Measurements from ENCODE around the gene C10orf95.

The C10orf95 gene

DNA sequence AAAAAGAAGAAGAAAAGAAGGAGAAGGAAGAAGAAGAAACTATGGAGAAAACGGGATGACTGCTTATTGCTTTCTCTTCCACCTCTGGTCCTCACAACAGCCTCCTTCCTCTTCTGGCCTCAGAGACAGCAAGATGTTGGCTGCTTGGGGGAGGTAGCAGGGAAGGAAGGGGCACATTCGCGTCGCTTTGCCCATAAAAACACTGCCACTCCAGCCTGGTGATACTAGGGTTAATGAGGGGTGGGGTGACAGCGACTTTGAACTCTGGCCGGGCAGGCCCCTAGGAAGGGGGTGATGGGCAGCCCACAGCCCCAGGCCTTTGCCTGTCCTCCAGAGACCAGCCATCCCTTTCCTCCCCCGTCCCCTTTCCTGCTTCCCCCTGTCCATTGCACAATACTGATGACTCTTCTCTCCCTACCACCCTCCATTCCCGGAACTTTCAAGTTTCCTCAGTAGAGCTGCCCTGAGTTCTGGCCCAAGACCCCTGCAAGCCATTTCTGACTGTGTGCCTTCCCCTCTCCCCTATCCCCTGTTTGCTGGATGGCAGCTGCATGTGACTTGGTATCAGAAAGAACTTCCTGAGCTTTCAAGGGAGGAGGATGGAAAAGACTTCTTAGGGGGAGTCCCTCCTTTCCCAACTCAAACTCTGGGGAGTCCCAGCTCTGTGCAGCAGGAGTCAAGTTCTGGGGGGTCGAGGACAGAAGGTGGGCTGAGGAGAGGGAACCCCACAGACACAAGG, 16.8 kb downstream of the C10orf95 start:
- peak; percentile 80 for DNase-seq (ENCODE audit: low spot score)

DNA sequence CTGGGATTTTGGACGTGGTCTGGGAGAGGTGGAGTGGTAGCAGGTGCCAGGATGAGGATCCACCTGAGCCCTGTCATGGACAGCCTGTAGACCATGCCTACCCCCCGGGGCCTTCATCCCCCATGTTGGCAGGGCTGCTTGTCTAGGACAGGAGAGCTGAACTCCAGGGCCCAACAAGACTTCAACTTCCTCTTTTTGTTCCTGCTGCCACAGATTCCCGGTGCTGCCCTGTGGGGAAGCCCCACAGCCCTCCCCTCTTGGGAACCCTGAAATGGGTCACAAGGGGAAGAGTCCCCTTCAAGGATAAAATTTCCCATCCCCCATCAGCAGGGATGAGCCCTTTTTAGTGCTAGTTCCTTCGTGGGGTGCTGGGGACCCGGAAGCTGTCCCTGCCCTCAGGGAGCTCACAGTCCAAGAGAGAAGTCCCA, 17.7 kb downstream of the C10orf95 start:
- no peak for DNase-seq (ENCODE audit: low spot score)

DNA sequence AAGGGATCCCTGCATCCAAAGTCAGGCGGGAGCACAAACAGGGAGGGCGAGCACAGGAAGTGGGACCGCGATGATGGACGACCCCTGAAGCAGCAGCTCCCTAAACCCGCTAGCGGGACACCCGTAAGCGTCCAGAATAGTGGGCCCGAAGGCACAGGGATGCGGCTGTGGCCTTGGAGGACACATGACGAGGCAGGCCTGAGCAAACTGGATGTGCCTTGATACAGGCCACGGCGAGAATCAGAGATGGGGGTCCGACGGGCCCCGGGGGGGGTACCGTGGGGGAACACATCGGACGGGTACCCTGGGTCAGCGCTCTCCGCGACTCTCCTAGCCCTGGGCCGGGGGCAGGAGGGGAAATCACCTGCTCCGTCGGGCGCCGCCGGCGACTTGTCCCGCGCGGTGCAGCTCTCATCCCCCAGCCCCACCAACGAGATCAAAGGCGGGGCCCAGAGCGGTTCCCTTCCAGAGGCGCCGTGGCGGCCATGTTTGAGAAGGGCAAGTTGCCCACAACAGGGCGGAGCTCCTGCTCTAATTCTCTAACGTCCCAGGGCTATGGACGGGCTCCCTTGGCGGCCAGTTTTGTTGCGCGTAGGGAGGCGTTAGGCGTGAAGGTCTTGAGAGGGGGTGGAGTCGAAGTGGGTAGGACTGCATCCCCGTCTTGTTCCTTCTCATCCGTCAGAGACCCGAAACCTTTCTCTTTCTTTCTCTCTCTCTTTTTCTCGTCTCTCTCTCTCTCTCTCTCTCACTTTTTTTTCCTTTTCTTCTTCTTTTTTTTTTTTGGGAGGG, 19.0 kb downstream of the C10orf95 start, which contains the start of gene CUEDC2:
Gene CUEDC2, minus strand, starts transcription at position 413 of the 789 bp plus-strand sequence. CDS start 7,386 bp downstream, outside the sequence.
- peak; percentile 96 for DNase-seq (ENCODE audit: low spot score)

DNA sequence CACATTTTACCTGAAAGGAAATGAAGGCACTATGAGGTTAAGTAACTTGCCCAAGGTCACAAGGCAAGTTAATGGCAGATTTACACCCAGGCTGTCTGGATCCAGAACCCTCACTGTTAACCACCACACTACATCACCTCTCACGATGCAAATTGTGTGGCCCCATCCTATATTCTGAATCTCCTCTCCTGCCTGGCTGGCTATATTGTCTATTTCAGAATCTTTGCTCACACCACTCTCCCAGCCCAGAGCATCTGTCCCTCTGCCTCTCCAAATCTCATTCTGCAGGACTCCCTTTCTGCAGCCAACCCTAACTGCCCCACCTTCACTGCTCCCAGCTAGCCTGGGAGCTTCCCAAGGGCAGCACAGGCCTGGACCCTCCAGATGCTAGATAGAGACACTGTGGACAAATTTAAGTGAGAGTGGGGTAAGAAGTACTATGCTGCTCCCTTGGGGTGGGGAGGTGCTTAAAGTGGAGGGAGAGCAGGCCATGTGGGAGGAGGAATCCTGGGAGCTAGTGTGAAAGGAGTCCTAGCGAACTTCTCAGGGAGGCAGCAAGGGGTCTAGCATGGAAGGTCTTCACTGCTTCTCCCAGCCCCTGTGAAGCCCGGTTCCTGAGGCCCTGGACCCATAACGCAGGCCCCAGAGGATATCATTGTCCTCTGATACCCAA, 19.8 kb downstream of the C10orf95 start:
- peak; percentile 73 for DNase-seq (ENCODE audit: low spot score)

DNA sequence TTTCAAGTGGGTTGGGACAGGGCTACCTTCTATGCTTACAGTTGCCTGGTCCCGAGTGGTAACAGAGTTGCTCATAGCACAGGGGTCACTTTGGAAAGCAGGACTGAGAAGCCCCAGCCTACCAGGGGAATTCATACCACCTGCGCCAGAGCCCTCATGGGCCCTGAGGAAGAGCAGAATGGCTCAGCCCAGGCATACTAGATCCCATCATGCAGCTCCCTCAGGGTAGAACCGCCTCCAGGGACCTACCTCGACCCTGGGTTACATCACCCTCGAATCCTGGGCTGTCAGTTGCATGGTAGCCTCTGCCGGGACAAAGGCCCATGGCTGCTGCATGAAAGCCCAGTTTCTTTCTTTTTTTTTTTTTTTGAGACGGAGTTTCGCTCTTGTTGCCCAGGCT, 21.9 kb downstream of the C10orf95 start:
- DNase-seq (ENCODE audit: low spot score), result no peak

DNA sequence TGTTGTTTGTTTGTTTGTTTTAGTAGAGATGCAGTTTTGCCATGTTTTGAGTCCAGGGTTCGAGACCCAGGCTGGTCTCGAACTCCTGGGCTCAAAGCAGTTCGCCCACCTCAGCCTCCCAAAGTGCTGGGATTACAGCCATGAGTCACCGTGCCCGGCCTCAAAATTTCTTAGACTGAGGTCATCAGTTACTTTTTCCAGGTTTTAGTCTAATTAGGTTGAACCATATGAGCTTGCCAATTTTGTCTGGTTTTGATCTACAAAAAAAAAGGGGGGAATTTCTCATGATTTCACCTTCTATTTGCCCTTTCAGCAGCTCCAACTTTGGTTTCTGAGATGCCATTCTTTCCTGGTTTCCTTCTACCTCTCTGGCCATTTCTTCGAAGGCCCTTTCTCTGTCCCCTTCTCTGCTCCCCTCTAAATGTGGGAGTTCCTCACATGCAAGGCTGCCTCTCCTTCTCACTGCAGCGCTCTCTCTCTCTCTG, 24.5 kb downstream of the C10orf95 start:
- no peak for DNase-seq (ENCODE audit: low spot score)

DNA sequence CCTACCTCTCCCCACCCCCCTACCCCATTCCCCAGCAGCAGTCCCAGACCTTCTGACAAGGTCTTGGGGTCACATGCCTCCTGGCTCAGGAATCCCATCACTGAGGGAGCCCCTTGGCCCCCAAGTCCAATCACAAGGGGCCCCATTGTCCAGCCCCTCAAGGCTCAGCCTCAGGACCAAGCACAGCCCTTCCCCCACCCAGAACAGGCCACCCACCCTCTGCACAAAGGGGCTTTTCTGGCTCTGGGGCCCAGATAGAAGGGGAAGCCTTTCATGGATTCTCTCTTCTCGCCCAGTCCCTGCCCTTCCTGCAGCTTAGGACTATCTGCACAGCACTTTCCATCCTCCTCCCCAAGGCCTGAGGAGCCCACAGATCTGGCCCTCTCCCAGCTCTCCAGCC, 25.9 kb downstream of the C10orf95 start:
- no peak for DNase-seq (ENCODE audit: low spot score)

DNA sequence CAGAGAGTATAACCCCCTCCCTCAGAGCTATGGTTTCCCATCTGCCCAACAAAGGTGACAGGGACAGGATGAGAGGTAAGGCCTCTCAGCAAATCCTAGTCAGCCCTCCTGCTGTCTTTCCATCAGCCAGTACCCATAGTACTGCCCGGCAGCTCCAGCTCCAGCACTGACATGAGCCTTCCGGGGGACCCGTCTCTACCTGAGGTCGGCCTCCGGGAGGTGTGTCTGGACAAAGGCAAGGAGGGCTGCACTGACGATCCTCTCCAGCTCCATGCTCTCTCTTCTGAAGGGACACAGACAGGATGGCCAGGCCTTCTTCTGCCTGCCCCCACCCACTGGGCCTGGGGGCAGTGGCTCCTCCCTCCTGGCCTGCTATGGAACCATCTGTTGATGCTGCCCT, 26.4 kb downstream of the C10orf95 start:
- no peak for DNase-seq (ENCODE audit: low spot score)

DNA sequence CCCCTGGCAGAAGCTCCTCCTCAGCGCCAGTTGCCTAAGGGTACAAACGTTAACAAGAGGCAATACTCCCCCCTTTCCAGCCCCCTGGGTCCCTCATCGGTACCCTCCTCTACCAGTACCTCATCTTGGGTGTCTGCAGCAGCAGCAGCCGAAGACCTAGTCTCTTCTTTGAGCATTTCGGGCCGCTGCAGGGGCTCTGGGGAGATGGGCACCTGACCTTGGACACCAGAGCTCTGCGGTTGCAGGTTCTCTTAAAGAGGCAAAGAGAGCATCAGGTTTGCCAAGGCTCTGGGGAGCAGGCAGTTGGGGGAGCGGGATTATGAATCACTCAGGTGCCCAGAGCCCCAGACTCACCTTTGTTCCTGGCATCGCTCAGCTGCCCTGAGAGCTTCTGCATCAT, 27.2 kb downstream of the C10orf95 start:
- no peak for DNase-seq (ENCODE audit: low spot score)

DNA sequence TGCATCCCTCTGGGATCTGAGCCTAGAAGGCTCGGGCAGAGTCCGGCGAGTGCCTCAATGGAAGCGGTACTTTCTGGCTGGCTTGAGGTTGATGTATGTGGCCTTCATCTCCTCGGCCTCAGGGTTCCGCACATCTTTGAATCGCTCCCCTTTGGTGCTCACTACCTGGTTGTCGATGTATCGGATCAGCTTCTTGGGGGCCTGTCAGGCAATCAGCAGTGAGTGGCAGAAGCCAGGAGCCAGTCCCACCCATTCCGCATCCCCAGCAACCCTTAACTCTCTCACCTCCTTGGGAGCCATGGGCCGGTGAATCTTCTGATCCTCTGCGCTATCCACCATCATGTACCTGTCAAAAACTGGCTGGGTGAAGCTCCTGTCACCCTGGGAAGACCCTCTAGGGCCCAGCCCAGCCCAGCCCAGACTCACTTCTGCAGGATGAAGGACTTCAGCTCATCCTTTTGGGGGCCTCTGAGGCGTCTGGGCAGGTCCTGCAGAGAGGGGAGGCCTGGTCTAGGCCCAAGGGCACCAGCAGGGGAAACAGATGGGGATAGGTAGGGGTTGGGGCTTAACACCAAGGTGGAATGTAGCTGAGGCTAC, 27.9 kb downstream of the C10orf95 start:
- no peak for DNase-seq (ENCODE audit: low spot score)

DNA sequence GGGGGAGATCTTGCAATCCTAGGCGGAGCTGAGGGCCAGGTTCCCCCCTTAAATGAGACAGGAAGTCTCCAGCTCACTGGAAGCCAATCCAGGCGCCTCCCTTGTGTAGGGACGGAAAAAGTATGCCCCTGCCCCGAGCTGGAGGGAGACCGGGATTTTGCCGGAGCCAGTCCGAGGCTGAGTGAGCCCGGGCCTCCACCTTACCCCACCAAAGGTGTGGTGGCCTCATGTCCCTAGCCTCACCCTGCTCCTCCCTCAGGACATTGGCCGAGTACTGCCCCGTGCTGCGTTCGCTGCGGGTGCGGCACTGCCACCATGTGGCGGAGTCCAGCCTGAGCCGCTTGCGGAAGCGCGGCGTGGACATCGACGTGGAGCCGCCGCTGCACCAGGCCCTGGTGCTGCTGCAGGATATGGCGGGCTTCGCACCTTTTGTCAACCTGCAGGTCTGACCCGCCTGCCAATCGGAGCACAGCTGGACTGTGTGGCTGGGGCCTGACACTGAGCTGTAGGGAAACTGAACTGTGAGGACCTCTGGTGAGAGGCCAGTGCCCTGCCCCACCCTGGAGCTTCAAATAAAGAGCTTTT, 28.7 kb downstream of the C10orf95 start:
- DNase-seq (ENCODE audit: low spot score), result peak; percentile 86

DNA sequence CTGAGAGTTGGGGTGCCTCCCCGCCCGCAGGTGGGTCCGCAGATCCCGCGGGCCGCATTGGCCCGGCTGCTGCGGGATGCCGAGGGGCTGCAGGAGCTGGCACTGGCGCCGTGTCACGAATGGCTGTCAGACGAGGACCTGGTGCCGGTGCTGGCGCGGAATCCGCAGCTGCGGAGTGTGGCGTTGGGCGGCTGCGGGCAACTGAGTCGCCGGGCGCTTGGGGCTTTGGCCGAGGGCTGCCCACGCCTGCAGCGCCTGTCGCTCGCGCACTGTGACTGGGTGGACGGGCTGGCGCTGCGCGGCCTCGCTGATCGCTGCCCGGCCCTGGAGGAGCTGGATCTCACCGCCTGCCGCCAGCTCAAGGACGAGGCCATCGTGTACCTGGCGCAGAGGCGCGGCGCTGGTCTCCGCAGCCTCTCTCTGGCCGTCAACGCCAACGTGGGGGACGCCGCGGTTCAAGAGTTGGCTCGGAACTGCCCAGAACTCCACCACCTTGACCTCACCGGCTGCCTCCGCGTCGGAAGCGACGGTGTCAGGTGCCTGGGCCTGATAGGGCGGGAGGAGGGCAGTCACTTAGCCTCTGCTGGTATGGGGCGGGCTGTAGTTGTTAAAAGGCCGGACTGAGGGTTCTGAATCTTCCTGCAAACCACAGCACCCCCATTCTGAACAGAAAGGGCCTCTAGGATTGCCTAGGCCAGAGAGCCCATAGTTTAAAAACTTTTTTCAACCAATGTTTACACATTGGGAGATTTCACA, 29.4 kb downstream of the C10orf95 start:
- peak; percentile 35 for DNase-seq (ENCODE audit: low spot score)

DNA sequence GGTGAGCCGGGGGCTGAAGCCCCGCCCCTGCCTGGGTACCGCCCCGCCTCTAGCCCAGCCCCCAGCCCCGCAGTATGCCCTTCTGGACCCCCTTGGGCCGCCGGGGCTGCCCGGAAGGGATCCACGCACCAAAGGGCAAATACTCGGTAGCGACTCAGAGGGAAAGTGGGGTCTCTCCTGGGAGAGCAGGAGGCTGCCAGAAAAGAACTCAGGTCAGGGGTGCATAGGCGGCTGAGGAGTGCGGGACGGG, 29.9 kb downstream of the C10orf95 start:
- DNase-seq (ENCODE audit: low spot score), result no peak

DNA sequence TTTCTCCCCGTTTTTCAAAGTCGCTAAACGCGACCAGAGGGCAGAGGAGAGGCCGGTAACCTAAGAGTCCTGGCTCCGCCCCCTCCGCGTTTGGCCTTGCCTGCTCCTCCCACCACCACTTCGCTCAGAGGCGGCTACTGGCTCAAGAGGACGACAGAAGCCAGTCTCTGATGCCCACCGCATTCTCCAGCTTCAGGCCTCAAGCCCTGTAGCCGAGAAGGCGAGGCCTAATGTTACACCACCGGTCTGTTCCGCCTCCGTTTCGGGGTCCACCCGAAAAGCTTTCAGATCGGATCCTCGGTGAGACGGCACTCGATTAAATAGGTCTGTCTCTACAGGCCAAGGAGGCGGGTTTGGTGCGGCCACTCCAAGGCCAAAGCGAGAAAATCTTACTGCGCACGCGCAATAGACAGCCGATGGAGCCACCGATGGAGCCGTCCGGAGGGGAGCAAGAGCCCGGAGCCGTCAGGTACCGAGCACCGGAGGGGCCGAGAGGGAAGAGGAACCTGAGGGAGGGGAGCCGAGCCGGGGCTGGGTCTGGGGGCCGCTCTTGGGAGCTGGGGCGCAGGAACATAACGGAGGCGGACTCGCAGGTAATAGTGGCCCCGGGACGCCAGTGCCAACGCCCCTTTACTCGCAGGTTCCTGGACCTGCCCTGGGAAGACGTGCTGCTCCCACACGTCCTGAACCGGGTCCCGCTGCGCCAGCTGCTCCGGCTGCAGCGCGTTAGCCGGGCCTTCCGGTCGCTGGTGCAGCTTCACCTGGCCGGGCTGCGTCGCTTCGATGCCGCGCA, 30.4 kb downstream of the C10orf95 start, which contains the start of gene FBXL15:
Gene FBXL15, plus strand, starts transcription at position 123 of the 793 bp plus-strand sequence. Its CDS starts 294 bp downstream, at position 417.
- DNase-seq (ENCODE audit: low spot score), result peak; percentile 98

DNA sequence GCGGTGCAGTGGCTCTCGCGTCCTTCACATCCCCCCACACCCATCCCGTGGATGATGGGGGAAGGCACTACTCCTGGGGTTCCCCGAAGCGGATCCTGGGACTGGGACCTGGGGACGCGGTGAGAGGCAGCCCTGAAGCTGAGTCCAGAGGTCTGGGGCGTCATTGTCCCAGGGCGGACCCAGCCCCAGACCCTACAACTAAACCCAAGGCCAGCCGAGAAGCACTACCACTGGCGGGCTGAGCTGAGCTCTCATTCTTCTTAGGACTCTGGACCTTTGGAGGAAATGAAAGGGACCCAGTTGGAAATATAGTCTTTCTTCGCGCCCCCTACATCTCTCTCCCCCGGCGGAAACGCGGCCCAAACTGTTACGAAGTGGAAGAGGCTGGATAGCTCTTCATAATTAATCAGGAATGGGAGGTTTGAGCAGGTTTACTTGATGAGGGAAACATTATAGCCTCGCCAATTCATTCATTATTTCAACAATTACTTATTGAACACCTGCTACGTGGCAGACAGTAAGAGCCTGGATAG, 31.1 kb downstream of the C10orf95 start:
- no peak for DNase-seq (ENCODE audit: low spot score)

DNA sequence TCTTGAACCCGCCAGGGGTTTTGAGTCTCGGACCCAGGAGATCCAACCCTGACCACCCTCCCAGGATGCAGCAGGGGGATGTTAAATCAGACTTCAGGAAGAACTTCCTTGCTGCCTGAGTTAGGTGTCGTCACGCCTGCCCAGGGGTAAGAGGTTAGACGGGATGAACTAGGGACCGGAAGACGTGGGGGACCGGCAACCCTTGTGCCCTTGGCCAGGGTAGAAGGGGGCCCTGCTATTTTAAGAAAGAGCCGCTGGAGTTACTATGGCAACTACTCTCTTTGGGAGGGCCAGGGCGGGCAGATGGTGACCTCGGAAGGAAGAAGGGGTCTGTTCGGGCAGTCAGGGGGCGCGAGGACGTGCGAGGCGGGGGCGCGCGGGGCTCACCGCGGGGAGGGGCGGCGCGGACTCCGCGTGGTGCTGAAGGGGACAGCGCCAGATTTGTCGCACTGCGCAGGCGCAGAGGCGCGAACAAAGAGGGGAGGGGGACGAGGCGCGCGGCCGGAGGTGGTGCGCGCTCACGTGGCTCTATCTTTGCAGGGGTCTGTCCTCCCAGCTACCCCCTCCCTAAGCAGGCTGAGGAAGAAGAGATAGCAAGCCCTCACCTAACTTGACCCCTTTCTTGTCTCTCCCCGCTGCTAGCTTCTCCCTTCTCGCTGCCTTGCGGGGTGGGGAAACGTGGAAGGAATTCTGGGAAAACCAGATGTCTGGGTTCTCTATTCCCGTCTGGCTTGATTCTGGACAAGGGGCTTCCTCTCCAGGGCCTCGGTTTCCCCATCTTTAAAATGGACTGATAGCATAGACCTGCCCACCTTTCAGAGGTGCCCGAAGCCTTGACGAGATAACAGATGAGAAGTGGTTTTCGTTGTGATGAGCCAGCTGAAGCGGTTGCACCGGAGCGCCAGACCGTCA, 31.8 kb downstream of the C10orf95 start:
- peak; percentile 79 for DNase-seq (ENCODE audit: low spot score)

DNA sequence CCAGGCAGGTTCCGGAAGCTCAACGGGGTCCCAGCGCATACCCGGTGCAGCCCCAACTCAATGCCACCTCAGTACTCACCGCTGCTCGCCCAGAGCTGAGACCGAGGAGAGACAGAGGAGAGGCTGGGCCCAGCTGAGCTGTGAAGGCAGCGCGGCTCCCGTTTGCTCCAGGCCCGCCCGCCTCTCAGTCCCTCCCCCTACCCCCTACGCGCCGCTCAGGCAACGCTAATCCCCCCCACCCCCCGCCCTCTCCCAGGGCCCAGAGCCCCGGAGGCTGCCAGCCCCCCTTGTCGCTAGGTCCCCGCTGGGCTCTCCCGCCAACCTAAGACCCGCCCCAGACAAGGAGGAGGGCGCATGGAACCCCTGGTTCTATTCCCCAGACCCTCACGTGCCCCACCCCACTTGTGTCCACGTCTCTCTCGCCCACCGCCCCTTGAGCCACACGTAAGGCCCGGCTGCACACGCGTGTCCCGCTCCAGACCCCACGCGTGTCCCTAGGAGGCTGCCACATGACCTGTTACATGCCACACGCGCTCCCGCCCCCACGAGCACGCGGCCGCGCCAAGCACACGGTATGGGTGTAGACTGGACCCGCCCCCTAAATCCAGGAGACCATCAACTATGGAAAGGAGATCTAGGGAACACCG, 32.6 kb downstream of the C10orf95 start, which contains the start of gene PSD:
Gene PSD, minus strand, starts transcription at position 164 of the 647 bp plus-strand sequence. CDS start 1,747 bp downstream, outside the sequence.
- no peak for DNase-seq (ENCODE audit: low spot score)

DNA sequence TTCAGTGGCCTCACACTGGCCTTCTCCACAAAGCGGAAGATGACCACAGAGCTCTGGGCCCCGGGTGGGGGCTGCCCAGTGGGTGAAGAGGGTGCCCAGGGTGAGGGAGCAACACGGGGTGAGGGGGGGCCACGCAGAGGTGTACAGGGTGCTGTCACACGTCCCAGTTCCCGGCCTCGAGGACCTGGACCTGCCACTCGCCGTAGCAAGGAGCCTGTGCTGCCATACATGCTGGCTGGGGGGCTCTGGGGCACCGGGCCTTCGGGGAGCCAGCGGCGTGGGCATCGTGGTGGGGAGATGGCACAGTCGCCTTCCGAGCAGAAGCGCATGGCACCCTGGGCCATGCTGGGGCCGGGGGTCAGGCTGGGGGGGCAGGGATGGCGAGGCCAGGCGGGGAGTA, 34.6 kb downstream of the C10orf95 start:
- no peak for DNase-seq (ENCODE audit: low spot score)
